ENCODE data around the gene ZBTB32. TPM values are rescaled to one million over a fixed set of nuclear protein-coding genes. Genes with fewer than 3 reads are reported as not detected.

Gene ZBTB32
- total and polyA plus RNA-seq, 2 of the 8 experiments (the other 6 are each of a cell fraction or from before 2014, with no cell fraction given) = 0.11 to 0.50 TPM

DNA sequence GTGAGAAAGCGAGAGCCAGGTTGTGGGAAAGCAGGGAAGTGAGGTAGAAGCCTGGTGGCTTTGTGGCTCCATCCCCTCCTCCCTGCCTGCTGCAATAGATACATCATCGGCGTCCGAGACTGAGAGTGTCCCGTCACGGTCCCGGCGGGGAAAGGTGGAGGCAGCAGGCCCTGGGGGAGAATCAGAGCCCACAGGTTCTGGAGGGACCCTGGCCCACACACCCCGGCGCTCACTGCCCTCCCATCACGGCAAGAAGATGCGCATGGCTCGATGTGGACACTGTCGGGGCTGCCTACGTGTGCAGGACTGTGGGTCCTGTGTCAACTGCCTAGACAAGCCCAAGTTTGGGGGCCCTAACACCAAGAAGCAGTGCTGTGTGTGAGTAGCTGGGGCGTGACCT lies 18.5 kb downstream of the ZBTB32 start:
- H3K4me2 ChIP-seq (ENCODE audit: insufficient read depth in 1 of 2, low read depth in 2 of 2, low read length in 2 of 2) = no peak overlapping the region
- no peak overlapping the region for H2BK5ac ChIP-seq (ENCODE audit: low read depth, low read length)
- H4K20me1 ChIP-seq (replicated peaks in 1 of 2; ENCODE audit: control insufficient read depth in 1 of 2, insufficient read depth in 2 of 2, low read length in 2 of 2) = peaks cover 7 to 16% of the 10 kb centered on the region in 2 experiments
- H3K9ac ChIP-seq (replicated peaks in 1 of 4; ENCODE audit: extremely low read depth in 1 of 4, low read depth in 3 of 4, low read length in 3 of 4) = no peak overlapping the region
- 97% methylated on average over 15 of the region's 16 CpGs; no CpG with 5 or more reads in 1 of the 2 experiments for WGBS, 2 experiments (ENCODE audit: extremely low coverage in 1 of 2, insufficient coverage in 1 of 2, insufficient read length in 1 of 2, insufficient replicate concordance in 2 of 2, low coverage in 1 of 2, low lambda C conversion rate in 2 of 2, missing lambda C conversion rate in 1 of 2)
- FAIRE-seq = no peak
- H3K27me3 ChIP-seq (replicated peaks in 1 of 4; ENCODE audit: control insufficient read depth in 3 of 4, extremely low read depth in 1 of 4, insufficient read depth in 3 of 4, low read length in 3 of 4) = no peaks in the 10 kb centered on the region
- H3K23me2 ChIP-seq (ENCODE audit: low read depth, low read length) = peaks cover 3% of the 10 kb centered on the region; the same call in 1 of the 2 replicates
- H2AFZ ChIP-seq (ENCODE audit: low read length) = no peak overlapping the region
- H3K56ac ChIP-seq (replicated peaks; ENCODE audit: insufficient read length, low read depth, low read length) = no peak overlapping the region
- H3K23ac ChIP-seq (ENCODE audit: insufficient read length) = no peak overlapping the region
- no peak overlapping the region for H2AK5ac ChIP-seq (ENCODE audit: low read depth, low read length)
- CTCF ChIA-PET (ENCODE audit: partially characterized antibody) = interaction anchor here (0.7 to 11.8 kb wide), 3 partner anchors 15 to 167 kb away, joined by 3 to 80 read pairs (median 3); partner anchors contain the start of gene IGFLR1
- H3K4me3 ChIP-seq (ENCODE audit: extremely low read depth in 1 of 4, insufficient read depth in 2 of 4, low read depth in 3 of 4, low read length in 4 of 4) = no peak overlapping the region
- no peak overlapping the region for H4K5ac ChIP-seq (ENCODE audit: insufficient read length, low read depth, low read length)
- no peak overlapping the region for H3K18ac ChIP-seq (ENCODE audit: extremely low read depth, low read length)
- H3K14ac ChIP-seq (ENCODE audit: insufficient read length) = no peak overlapping the region
- H3K36me3 ChIP-seq (ENCODE audit: control insufficient read depth in 2 of 4, insufficient read depth in 4 of 4, low read length in 3 of 4) = peaks cover 36 to 58% (median 50%) of the 10 kb centered on the region in 4 experiments
- POLR2A ChIA-PET (ENCODE audit: partially characterized antibody) = interaction anchor here (1.7 to 6.1 kb wide), 4 partner anchors 10 to 17 kb away, joined by 5 to 54 read pairs (median 24); no protein-coding TSS in a partner anchor
- no peak overlapping the region for H4K91ac ChIP-seq (replicated peaks; ENCODE audit: insufficient read length, low read length)
- H3K79me1 ChIP-seq (ENCODE audit: low read depth, low read length) = peaks cover 8% of the 10 kb centered on the region
- H3K27ac ChIP-seq (ENCODE audit: low read depth, low read length) = no peak overlapping the region
- H3K4ac ChIP-seq (replicated peaks; ENCODE audit: insufficient read length, low read depth, low read length) = no peak overlapping the region
- no peak for DNase-seq (ENCODE audit: low read depth in 1 of 2, low spot score in 2 of 2)
- H2BK20ac ChIP-seq (ENCODE audit: low read length) = no peak overlapping the region
- H3K9me3 ChIP-seq (ENCODE audit: insufficient read depth in 2 of 2, low read depth in 1 of 2, low read length in 1 of 2) = no peaks in the 10 kb centered on the region
- peaks cover 0 to 5% (median under 1%) of the 10 kb centered on the region in 4 experiments; a peak in 2 of 7 replicates for H3K4me1 ChIP-seq (replicated peaks in 1 of 4; ENCODE audit: control insufficient read depth in 3 of 4, insufficient read depth in 4 of 4, low read length in 3 of 4)
- H2BK12ac ChIP-seq (ENCODE audit: low read depth, low read length) = no peak overlapping the region
- no peak overlapping the region for H2BK15ac ChIP-seq (ENCODE audit: low read length)
- H2BK120ac ChIP-seq (replicated peaks; ENCODE audit: low read depth, low read length) = no peak overlapping the region
- no peak overlapping the region for H4K8ac ChIP-seq (ENCODE audit: extremely low read depth, insufficient read depth, low read length)
- peaks cover 0 to 20% of the 10 kb centered on the region in 2 experiments; a peak in 2 of 4 replicates for H3K79me2 ChIP-seq (ENCODE audit: control insufficient read depth in 1 of 2, insufficient read depth in 2 of 2, low read length in 2 of 2)
- TF ChIP-seq, protein P1, sequence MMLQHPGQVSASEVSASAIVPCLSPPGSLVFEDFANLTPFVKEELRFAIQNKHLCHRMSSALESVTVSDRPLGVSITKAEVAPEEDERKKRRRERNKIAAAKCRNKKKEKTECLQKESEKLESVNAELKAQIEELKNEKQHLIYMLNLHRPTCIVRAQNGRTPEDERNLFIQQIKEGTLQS (IDR thresholded peaks at IDR 0.05; ENCODE audit: insufficient read depth, low read depth, low read length) = no peak
- TF ChIP-seq RXRA (IDR thresholded peaks at IDR 0.05; ENCODE audit: insufficient read depth, low read depth, low read length) = no peak
- TF ChIP-seq NRF1 (IDR thresholded peaks at IDR 0.05; ENCODE audit: low read depth, low read length) = no peak
- TF ChIP-seq, protein P2, sequence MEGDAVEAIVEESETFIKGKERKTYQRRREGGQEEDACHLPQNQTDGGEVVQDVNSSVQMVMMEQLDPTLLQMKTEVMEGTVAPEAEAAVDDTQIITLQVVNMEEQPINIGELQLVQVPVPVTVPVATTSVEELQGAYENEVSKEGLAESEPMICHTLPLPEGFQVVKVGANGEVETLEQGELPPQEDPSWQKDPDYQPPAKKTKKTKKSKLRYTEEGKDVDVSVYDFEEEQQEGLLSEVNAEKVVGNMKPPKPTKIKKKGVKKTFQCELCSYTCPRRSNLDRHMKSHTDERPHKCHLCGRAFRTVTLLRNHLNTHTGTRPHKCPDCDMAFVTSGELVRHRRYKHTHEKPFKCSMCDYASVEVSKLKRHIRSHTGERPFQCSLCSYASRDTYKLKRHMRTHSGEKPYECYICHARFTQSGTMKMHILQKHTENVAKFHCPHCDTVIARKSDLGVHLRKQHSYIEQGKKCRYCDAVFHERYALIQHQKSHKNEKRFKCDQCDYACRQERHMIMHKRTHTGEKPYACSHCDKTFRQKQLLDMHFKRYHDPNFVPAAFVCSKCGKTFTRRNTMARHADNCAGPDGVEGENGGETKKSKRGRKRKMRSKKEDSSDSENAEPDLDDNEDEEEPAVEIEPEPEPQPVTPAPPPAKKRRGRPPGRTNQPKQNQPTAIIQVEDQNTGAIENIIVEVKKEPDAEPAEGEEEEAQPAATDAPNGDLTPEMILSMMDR (IDR thresholded peaks at IDR 0.05; ENCODE audit: control extremely low read depth in 1 of 3, insufficient read depth in 1 of 3, low read depth in 1 of 3, low read length in 3 of 3) = no peak
- TF ChIP-seq, protein P3, sequence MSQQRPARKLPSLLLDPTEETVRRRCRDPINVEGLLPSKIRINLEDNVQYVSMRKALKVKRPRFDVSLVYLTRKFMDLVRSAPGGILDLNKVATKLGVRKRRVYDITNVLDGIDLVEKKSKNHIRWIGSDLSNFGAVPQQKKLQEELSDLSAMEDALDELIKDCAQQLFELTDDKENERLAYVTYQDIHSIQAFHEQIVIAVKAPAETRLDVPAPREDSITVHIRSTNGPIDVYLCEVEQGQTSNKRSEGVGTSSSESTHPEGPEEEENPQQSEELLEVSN (IDR thresholded peaks at IDR 0.05) = no peak
